ENCODE results near the gene NT5M.

Gene NT5M

DNA sequence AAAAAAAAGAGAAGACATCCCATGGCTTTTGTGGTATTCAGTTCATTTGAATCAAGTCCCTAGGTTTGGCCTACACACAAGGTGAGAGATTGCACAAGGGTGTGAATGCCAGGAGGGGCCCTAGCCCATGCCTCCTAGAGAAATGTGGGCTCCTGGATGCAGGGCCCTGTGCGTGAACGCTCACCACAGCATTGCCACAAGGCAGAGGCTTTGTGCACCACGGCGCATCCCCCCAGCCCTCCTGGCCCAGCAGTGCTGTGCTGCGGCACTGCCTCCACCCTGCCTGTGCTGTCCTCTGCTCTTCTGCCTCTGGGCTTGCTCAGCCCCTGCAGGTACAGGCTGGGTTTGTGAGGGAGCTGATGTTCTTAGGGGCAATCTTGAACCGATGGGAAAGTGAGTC, 92.7 kb downstream of the NT5M start:
- DNase-seq = no peak

Data from NCI-H524 treated with DMSO at 0.1 percent for 48 hours (cell line).